Activated T-cell treated with anti-CD3 and anti-CD28 coated beads for 4 hours (primary cell): ENCODE data around the gene SETD2.

Source experiments
- DNase-seq: peaks from one replicate; pipeline ENCODE4 v3.0.0-alpha.2; 2020

The SETD2 gene

DNA sequence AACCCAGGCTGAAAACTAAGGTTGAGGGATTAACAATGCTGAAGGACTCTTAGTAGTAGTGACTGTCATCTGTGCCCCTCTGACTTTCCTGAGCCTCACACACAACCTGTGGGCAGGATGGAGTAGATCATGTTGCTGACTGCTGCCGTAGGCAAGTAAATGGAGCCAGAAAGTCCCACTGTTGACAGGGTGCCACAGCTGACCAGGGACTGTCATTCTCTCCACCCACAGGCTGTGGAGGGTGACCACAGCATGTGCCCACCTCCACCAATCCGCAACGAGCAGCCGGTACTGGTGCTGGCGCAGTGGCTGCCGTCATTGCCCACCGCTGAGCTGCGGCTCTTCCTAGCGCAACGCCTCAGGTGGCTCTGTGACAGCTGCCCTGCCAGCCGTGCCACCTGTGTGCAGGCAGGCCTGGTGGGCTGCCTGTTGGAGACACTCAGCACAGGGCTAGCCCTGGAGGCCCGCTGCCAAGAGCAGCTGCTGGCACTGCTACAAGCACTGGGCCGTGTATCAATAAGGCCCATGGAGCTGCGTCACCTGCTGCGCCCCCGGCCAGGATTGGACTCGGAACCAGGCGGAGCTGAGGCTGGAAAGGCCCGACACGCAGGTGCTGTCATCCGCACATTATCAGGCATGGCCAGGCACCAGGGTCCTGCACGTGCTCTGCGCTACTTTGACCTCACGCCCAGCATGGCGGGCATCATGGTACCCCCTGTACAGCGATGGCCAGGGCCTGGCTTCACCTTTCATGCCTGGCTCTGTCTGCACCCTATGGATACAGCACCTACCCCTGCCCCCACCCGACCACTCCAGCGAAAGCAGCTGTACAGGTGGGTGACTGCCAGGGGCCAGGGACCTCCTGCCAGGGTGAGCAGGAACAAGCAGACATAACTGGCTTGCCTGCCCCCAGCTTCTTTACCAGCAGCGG lies 168.8 kb downstream of the SETD2 start:
- DNase-seq, result no peak

DNA sequence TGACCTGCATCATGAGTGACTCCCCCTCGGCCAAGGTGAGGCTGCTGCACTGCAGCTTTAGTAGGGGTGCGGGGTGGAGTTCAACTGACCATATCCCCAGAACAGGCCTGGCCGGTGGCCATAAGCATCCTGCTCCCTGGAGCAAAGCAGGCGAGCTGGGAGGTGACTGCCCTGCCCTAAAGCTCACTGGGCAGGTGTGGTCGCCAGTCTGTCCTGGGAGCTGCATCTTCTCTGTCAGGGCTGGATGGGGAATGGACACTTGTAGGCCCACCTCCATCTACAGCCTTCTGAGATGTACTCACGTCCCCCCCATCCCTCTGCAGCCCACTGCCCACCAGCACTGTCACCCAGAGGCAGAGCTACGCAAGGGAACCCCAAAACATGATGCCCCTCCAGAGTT lies 169.9 kb downstream of the SETD2 start:
- no peak for DNase-seq

DNA sequence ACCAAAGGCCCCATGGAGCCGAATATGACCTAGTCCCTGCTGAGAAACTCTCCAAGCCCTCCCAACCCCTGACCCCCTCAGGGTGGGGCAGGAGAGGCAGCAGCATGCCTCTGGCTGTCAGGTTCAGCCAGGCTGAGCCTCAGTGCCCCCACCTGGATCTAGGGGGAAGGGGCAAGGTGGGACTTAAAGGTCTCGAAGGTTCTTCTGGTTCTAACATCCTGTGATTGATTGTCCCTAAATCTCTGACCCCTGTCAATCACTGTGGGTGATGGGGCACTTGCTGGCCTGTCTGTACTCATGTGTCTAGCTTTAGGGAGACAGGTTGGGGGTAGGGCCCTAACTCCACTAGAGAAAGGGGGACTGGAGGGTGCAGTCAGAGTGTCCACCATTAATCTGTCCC lies 170.6 kb downstream of the SETD2 start:
- no peak for DNase-seq

DNA sequence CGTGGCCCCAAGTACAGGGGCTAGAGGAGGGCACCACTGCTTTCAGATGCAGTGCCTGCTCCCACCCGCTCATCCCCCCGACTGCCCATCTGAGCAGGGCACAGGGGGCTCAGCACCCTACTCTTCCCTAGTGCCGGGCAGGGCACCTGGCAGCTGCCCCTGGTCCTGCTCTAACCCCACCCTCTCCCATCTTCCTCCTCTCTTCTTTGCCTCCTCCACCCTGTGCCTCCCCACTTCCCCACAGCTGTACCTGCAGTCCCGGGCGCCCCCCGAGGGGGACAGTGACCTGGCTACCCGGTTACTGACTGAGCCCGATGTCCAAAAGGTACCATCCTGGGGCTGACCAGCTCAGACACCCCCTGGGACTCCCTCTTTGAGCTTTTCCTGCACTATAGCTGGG lies 171.7 kb downstream of the SETD2 start:
- DNase-seq, result no peak

DNA sequence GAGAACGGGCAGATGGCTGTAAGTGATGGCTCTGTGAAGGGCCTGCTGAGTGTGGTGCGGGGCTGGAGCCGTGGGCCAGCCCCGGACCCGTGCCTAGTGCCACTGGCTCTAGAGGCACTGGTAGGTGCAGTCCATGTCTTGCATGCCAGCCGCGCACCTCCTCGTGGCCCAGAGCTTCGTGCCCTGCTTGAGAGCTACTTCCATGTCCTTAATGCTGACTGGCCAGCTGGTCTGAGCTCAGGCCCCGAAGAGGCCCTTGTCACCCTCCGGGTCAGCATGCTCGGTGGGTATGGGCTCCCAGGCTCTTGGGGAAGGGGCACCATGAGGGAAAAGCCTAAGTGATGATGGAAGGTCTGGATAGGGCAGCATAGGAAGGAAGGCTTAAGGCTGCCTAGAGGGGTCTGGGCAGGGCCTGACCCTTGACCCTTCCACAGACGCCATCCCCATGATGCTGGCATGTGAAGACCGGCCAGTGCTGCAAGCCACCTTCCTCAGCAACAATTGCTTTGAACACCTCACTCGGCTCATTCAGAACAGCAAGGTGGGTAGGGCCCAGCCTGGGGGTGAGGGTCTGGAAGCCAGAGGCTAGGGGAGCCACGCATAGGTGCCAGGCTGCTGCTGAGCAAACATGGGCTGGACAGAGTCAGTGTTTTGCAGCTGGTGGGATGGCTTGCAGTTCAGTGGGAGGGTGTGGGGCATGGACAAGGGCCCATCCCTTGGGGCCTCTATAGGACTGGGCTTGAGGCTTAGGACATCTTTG lies 172.3 kb downstream of the SETD2 start:
- DNase-seq, result no peak

DNA sequence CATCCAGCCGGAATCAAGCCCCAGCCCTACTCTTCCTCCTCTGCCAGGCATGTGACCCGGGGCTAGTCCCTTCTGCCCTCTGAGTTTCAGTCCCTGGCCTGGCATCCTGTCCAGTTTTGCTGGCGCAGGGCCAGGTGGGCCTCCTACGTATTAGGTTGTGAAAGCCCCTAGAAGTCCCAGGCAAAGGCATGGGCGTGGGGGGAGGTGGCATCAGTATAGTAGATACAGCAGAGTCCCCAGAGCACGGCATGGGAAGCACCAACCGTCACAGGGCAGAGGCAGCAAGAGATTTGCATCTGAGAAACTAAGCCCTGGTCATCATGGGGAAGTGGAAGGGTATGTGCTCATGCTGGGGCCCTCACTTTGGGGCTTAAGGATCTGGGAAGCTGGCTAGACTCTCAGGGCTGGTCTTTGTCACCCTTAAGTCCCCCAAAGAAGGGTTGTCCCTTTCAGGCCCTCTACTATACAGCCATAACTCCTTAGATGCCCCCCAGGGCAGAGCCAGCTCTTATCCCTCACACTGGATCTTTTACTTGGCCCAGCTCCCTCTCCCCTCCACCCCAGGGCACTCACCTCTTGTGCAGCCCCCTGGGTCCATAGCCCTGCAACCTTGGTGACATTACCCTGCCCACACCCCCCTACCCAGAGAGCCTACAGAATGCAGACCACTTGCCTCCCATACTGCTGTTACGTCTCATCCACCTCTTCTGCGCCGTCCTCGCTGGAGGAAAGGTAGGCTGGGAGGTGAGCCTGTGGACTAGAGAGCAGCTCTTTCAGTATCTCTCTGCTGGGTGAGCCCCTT lies 173.1 kb downstream of the SETD2 start:
- no peak for DNase-seq

DNA sequence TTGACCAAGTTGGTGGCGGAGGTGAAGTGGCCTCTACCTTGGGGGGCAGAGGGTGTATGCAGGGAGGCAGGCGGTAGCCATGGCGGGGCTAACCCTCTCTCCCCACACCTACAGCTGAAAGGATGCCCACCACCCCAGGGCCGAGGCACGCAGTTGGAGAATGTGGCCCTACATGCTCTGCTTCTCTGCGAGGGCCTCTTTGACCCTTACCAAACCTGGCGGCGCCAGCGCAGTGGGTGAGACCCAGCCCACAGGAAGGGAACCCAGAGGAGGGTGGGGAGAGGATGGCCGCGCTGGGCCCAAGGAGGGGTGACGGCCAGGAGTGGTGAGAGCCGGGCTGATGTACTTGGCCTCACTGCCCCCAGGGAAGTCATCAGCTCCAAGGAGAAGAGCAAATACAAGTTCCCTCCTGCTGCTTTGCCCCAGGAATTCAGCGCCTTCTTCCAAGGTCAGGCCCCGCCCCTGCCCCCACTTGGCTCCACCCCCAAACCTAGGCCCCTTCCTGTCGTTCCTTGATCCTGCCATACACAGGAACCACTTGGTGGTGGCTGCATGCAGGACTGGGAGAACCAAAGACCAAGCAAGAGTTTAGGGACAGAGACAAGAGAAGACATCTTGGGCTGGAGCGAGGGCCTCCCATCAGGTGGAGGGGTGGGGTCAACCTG lies 174.6 kb downstream of the SETD2 start:
- DNase-seq, result no peak

DNA sequence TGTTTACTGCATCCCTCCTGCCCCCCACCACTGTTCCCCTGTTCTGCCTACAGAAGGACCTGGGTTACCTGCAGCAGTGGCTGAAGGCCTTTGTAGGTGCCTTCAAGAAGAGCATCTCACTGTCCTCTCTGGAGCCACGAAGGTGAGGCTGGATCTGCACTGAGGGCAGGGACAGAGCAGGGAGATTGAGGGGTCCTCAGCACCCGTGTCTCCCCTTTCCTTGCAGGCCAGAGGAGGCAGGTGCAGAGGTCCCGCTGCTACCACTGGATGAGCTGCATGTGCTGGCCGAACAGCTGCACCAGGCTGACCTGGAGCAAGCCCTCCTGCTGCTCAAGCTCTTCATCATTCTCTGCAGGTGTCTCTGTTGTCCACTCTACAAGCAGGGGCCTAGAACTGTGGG lies 175.3 kb downstream of the SETD2 start:
- DNase-seq, result no peak

DNA sequence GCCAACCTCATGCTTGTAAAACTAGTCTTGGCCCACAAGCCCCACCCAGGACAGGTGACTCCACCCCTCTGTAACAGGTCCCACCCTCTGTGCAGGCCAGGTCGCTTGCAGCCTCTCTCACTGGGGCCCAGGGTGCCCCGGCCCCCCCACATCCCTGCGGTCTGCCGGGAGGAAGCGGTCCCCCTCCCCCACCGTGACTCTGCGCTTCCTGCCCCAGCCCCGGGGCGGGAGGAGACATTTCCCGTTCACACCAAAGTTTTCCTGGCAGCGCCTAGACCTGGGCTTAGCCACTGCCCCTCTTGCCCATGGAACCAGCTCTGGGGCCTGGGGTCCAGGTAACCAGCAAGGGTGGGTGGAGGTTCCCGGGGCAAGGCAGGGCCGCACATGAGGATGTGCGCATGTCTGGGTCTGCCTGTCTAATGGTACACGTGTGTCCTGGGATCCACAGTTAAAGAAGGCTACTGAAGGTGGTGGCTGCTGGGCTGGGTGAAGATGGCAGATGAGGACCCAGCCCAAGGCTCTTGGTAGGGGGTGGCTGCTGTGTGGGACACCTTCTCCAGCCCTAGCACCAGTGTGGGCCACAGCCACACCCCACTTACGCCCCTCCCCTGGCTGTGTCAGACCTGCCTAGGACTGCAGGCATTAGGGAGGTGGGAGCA lies 176.0 kb downstream of the SETD2 start:
- DNase-seq, result peak; percentile 73

DNA sequence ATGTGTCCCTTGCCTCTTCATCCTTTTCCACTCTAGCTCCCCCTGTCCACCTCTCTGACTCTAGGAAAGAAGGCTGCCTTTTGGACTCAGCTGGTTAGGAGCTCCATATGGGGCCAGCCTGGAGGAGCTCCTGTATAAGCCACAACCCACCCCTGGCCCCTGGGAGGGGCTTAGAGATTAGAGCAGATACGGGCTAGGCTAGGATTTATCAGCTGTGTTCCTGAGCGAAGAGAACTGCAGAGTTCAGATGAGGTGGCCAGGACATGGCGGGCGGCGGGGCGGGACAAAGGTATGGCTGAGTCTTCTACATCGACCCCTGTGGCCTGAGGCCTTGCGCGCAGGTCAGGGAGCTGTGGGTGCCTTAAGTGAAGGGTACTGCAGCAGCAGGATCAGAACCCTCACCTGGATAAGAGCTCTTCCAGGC lies 176.6 kb downstream of the SETD2 start:
- DNase-seq, result no peak

DNA sequence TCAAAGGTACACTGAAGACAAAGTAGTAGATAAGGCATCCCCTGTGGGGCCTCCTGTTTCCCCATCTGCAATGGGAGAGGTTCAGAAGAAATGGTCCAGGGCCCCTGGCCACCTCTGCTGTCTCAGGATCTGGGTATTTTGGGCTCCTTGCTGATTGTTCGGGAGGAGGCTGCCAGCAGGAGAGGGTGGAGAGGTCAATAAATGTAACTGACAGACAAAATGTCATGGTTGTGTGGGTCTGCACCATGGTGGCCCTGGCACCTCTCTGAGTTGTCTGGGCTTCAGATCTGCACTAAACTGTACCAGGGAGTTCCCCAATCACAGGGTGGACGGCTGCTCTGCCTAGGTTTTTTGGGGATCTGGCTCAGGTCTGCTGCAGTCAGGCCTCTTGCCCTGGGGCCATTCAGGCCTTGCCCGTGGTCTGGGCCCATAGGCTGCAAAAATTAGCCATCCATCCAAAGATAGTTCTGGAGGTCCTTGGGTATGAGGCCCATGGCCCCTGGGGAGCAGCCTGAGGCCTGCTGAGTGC lies 177.1 kb downstream of the SETD2 start:
- DNase-seq, result no peak

DNA sequence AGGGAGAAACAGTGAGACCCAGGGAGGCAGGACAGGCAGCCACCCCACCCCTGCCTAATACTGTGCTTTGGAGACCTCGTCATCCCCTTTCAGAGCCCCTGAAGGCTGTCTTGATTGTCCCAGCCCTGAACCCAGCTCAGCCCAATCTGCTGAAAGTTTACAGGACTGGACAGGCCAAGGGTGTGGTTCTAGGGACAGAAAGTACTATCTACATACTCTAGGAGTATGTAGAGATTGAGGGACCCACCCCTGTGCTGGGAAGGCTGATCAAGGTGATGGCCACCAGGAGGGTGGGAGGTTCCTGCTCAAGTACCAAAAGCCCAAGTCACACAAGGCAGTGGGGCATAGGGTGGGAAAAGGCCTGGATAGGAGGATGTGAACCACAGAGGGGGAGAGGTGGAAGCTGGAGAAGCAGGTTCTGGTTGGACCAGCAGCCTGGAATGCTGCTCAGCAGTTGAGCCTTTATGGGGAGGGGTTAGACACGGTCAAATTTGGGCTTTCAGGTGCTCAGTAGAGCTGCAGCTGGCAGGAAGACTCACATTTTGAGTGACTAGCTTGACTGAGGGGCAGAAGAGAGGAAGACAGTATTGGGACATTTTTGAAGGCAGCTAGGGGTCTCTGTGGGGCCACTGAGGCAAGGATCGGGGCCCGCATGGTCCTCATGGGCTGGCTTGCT lies 177.7 kb downstream of the SETD2 start:
- DNase-seq, result no peak

DNA sequence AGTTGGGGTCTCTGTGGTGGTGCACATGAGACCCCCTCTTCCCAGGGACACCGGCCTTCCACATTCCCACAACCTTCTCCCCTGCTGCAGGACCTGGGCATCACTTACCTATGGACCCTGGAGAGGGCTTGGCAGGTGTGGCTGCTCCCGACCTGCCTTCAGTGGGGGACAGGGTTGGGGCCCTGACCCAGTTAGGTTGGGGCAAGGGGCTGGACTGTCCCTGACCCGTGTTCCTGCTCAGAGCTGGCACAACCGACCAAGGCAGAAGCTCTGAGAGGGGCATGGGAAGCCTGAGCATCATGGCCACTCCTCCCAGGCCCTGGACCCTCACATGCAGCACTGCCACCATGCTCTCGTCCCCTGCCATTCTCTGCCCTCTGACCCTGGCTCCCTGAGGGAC lies 178.3 kb downstream of the SETD2 start:
- no peak for DNase-seq

DNA sequence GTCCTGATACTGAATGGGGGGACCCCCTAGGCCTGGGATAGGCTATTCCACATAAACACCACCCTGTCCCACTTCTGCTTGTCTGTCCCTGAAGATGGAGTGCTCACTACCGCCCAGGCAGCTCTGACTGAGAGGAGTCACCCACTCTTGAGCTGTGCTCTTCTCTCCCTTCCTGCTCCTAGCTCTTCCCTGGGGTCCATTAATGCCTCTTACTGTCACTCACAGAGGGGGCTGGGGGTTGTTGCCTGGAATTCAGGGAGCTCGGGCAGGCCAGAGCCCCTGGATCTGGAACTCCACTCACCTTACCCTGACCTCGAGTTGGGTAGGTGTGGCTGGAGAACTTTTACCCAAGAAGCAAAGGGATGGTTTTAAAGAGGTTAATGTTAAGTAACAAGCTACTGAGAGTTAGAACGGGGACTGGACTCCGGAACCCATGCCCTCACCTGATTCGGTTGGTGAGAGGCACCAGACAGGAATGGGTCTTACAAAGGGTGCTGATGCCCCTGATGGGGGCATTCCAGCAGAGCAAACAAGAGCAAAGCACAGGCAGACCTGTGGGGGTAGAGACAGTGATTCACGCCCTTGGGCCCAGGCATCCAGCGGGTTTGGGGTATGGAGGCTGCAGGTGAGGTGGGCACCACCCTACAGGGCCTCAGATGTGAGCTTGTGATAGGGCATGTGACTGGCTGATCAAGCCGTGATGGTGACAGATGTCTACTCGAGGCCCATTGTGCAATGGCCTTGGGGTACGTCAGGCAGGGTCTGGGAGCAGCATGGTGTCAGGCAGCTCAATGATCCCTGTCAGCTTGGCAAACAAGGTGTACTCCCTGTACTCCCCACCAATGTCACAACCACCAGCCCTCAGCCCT lies 179.1 kb downstream of the SETD2 start:
- DNase-seq, result no peak

DNA sequence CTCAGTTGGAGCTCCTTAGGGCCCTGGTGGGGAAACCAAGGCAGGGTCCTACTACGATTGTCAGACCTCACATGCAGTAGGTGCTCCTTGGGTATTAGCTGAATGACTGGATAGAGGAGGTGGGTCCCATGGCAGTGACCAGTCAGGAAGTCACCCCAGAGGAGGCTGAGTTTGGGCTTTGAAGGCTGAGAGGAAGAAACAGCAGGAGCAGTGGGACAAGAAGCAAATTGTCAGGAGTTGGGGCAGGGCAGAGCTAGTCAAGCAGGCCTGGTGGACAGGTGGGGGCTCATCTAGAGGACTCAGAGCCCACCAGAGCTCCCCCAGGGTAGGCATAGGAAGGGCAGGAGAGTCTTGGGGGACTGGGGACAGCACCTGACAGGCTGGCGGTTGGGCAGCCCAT lies 181.4 kb downstream of the SETD2 start:
- DNase-seq, result no peak

DNA sequence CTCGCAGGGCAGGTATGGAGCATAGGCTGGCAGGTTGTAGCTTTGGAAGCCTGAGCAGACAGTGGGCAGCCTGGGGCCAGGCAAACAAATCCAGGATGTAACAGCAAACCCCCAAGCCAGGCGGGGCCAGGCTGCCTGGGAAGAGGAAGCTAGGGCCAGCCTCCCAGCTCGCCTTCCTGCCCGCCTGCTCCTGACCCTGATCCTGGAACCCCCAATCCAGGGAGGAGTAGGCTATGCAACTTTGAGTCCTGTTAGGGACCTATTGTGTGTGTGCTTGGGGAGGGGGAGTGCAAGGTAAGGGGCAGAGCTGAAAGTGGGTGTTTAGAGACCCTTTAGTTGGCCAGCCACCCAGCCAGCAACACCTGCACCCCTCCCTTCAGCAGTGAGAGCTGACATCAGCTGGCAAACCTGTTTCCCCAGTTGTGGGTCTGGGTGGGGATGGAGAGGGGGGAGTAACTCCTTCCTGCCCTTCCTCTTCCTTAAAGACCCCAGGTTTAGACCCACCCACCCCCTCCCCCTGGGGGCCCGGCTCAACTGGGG lies 181.9 kb downstream of the SETD2 start:
- DNase-seq, result no peak

DNA sequence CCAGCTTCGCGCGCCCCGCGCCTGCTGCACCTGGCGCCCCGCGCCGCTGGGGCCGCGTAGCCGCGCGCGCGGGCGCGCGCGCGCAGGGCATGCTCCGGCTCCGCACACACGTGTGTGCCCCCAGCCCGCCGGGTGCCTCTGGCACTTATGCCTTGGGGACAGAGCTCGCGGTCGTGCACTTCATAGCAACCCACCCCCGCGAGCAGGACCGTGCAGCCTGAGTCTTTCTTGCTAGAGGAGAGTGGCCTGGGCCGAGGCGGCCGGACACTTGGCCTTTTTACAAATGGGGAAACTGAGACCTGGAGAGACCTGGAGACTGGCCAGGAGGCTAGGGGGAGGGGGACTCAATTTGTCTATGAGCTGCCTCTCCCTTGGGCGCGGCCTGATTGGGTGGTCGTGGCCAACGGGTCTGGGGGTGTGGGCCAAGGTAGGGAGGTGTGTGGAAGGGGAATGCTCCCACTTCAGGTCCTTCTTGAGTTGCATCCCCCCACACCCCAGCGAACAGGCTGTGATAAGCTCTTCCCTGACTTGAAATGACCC lies 183.9 kb downstream of the SETD2 start:
- DNase-seq, result no peak

DNA sequence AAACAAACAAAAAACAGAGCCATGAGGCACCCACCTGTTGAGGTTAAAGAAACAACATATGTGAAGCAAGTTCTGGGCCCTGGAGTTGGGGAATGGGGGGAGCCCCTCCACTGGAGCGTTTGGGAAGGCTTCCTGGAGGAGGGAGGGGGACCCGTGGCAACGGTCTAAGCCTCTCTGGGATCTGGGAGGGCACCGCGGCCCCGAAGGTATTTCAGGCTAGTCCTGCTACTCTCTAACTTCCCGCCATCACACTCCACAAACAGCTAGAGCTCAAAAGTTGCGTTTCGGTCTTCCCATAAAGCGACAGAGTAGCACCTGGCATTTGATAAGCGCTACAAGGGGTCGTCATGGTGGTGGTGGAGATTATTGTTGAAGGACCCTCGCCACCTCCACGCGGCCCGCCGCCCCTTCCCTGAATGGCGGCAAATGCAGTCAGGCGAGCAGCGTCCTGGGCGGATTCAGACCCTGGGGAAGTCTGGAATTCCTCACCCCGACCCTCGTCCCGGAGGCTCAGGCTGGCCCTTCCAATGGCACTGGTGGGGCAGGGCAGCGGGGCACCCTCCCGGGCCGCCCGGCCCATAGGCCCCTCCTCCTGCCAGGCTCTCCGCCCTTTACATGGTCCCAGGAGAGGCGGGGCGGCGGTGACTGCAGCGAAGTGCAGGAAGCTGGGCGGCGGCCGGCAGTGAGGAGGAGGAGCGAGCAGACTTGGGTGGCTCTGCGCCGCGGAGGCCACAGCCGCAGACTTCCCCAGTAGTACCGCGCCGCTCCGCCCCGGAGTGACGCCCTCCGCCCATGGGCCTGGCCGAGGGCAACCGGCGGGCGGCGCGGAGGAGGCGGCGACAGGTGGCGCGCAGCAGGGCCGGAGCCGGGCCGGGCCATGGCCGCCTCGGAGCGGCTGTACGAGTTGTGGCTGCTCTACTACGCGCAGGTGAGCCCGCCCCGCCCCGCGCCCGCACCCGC lies 184.6 kb downstream of the SETD2 start, which contains the start of gene NBEAL2:
TSS of gene NBEAL2 (plus strand) at position 682 of the 960 bp plus-strand sequence. CDS start at position 878, 196 bp downstream.
- DNase-seq, result peak; percentile 91
